ENCODE results near the gene ITCH.

Gene ITCH

GRCh38 chr20:34549291-34549928 is 186.3 kb downstream of the ITCH start:
- H3K9me3 ChIP-seq (ENCODE audit: control extremely low read depth in 1 of 5, control insufficient read depth in 4 of 5, insufficient read depth in 2 of 5, low read depth in 1 of 5, low read length in 4 of 5) = no peaks in the 10 kb centered on the region
- H3K4me1 ChIP-seq (ENCODE audit: control extremely low read depth in 1 of 4, control insufficient read depth in 4 of 4, insufficient read depth in 4 of 4, low read length in 3 of 4) = peaks cover 0 to 10% (median 3%) of the 10 kb centered on the region in 4 experiments
- no peaks in the 10 kb centered on the region for H3K36me3 ChIP-seq (ENCODE audit: control insufficient read depth in 4 of 4, insufficient read depth in 4 of 4, low read length in 3 of 4)
- H3K27ac ChIP-seq (ENCODE audit: insufficient read depth in 1 of 2, low read depth in 1 of 2, low read length in 2 of 2, poor library complexity in 1 of 2, severe bottlenecking in 2 of 2) = no peak overlapping the region
- CTCF ChIA-PET = interaction anchor here (1.1 to 1.7 kb wide), 3 partner anchors 11 to 14 kb away, joined by 5 to 7 read pairs (median 7); no protein-coding TSS in a partner anchor
- peak; percentile 67 to 88 (median 86) for DNase-seq
- POLR2A ChIA-PET = interaction anchor here (1.5 kb wide), 1 partner anchor 9 kb away, joined by 4 read pairs; the partner anchor contains the start of gene MAP1LC3A
- no peak overlapping the region for H3K4me3 ChIP-seq (ENCODE audit: control insufficient read depth in 1 of 7, extremely low read depth in 1 of 7, insufficient read depth in 4 of 7, low read depth in 2 of 7, low read length in 6 of 7)
- no peaks in the 10 kb centered on the region for H3K27me3 ChIP-seq (replicated peaks in 2 of 5; ENCODE audit: control insufficient read depth in 4 of 5, insufficient read depth in 5 of 5, low read length in 4 of 5)
- WGBS (ENCODE audit: insufficient coverage) = 50% methylated on average over 20 of the region's 20 CpGs

GRCh38 chr20:34549929-34550305 is 186.8 kb downstream of the ITCH start:
- no peaks in the 10 kb centered on the region for H3K27me3 ChIP-seq (replicated peaks in 2 of 5; ENCODE audit: control insufficient read depth in 4 of 5, insufficient read depth in 5 of 5, low read length in 4 of 5)
- 98% methylated on average over 8 of the region's 13 CpGs for WGBS (ENCODE audit: insufficient coverage)
- H3K4me1 ChIP-seq (ENCODE audit: control extremely low read depth in 1 of 4, control insufficient read depth in 4 of 4, insufficient read depth in 4 of 4, low read length in 3 of 4) = peaks cover 0 to 5% (median 1%) of the 10 kb centered on the region in 4 experiments
- DNase-seq = no peak
- no peak overlapping the region for H3K27ac ChIP-seq (ENCODE audit: insufficient read depth in 1 of 2, low read depth in 1 of 2, low read length in 2 of 2, poor library complexity in 1 of 2, severe bottlenecking in 2 of 2)
- no peaks in the 10 kb centered on the region for H3K9me3 ChIP-seq (ENCODE audit: control extremely low read depth in 1 of 5, control insufficient read depth in 4 of 5, insufficient read depth in 2 of 5, low read depth in 1 of 5, low read length in 4 of 5)
- ChIA-PET CTCF (interaction anchor here (1.6 to 1.7 kb wide), 2 partner anchors 11 to 13 kb away, joined by 7 read pairs; no protein-coding TSS in a partner anchor), POLR2A (interaction anchor here (1.5 kb wide), 1 partner anchor 9 kb away, joined by 4 read pairs; the partner anchor contains the start of gene MAP1LC3A)
- H3K4me3 ChIP-seq (ENCODE audit: control insufficient read depth in 1 of 7, extremely low read depth in 1 of 7, insufficient read depth in 4 of 7, low read depth in 2 of 7, low read length in 6 of 7) = no peak overlapping the region
- no peaks in the 10 kb centered on the region for H3K36me3 ChIP-seq (ENCODE audit: control insufficient read depth in 4 of 4, insufficient read depth in 4 of 4, low read length in 3 of 4)

- 90% methylated on average over 5 of the region's 6 CpGs for WGBS (ENCODE audit: insufficient coverage)
- peaks cover 0 to 5% (median 2%) of the 10 kb centered on the region in 4 experiments for H3K4me1 ChIP-seq (ENCODE audit: control extremely low read depth in 1 of 4, control insufficient read depth in 4 of 4, insufficient read depth in 4 of 4, low read length in 3 of 4)
- ChIA-PET CTCF (no interaction called here), POLR2A (no interaction called here)
- no peaks in the 10 kb centered on the region for H3K9me3 ChIP-seq (ENCODE audit: control extremely low read depth in 1 of 5, control insufficient read depth in 4 of 5, insufficient read depth in 2 of 5, low read depth in 1 of 5, low read length in 4 of 5)
- no peak for DNase-seq
- H3K4me3 ChIP-seq (ENCODE audit: control insufficient read depth in 1 of 7, extremely low read depth in 1 of 7, insufficient read depth in 4 of 7, low read depth in 2 of 7, low read length in 6 of 7) = no peak overlapping the region
- no peaks in the 10 kb centered on the region for H3K36me3 ChIP-seq (ENCODE audit: control insufficient read depth in 4 of 4, insufficient read depth in 4 of 4, low read length in 3 of 4)
- H3K27ac ChIP-seq (ENCODE audit: insufficient read depth in 1 of 2, low read depth in 1 of 2, low read length in 2 of 2, poor library complexity in 1 of 2, severe bottlenecking in 2 of 2) = no peak overlapping the region
- H3K27me3 ChIP-seq (replicated peaks in 2 of 5; ENCODE audit: control insufficient read depth in 4 of 5, insufficient read depth in 5 of 5, low read length in 4 of 5) = no peaks in the 10 kb centered on the region
These were observed 189.5 kb downstream of the ITCH start for GRCh38 chr20:34552569-34552968.

GRCh38 chr20:34553366-34553867 is 190.3 kb downstream of the ITCH start:
- ChIA-PET CTCF (no interaction called here), POLR2A (no interaction called here)
- DNase-seq = no peak
- H3K27me3 ChIP-seq (replicated peaks in 2 of 5; ENCODE audit: control insufficient read depth in 4 of 5, insufficient read depth in 5 of 5, low read length in 4 of 5) = no peaks in the 10 kb centered on the region
- H3K27ac ChIP-seq (ENCODE audit: insufficient read depth in 1 of 2, low read depth in 1 of 2, low read length in 2 of 2, poor library complexity in 1 of 2, severe bottlenecking in 2 of 2) = no peak overlapping the region
- H3K36me3 ChIP-seq (ENCODE audit: control insufficient read depth in 4 of 4, insufficient read depth in 4 of 4, low read length in 3 of 4) = no peaks in the 10 kb centered on the region
- no peak overlapping the region for H3K4me3 ChIP-seq (ENCODE audit: control insufficient read depth in 1 of 7, extremely low read depth in 1 of 7, insufficient read depth in 4 of 7, low read depth in 2 of 7, low read length in 6 of 7)
- H3K4me1 ChIP-seq (ENCODE audit: control extremely low read depth in 1 of 4, control insufficient read depth in 4 of 4, insufficient read depth in 4 of 4, low read length in 3 of 4) = peaks cover 3 to 13% (median 9%) of the 10 kb centered on the region in 4 experiments
- H3K9me3 ChIP-seq (ENCODE audit: control extremely low read depth in 1 of 5, control insufficient read depth in 4 of 5, insufficient read depth in 2 of 5, low read depth in 1 of 5, low read length in 4 of 5) = no peaks in the 10 kb centered on the region
- 93% methylated on average over 2 of the region's 4 CpGs for WGBS (ENCODE audit: insufficient coverage)

- peak in 2 of 3 donors; percentile 29 to 39 for DNase-seq
- ChIA-PET CTCF (interaction anchor here (0.6 to 2.0 kb wide), 3 partner anchors 12 to 244 kb away, joined by 3 to 5 read pairs (median 3); no protein-coding TSS in a partner anchor), POLR2A (interaction anchor here (0.6 to 1.5 kb wide), 7 partner anchors 9 to 267 kb away, joined by 3 to 9 read pairs (median 4); no protein-coding TSS in a partner anchor)
- no peaks in the 10 kb centered on the region for H3K27me3 ChIP-seq (replicated peaks in 2 of 5; ENCODE audit: control insufficient read depth in 4 of 5, insufficient read depth in 5 of 5, low read length in 4 of 5)
- no peaks in the 10 kb centered on the region for H3K9me3 ChIP-seq (ENCODE audit: control extremely low read depth in 1 of 5, control insufficient read depth in 4 of 5, insufficient read depth in 2 of 5, low read depth in 1 of 5, low read length in 4 of 5)
- WGBS (ENCODE audit: insufficient coverage) = 11% methylated on average over 11 of the region's 11 CpGs
- H3K27ac ChIP-seq (ENCODE audit: insufficient read depth in 1 of 2, low read depth in 1 of 2, low read length in 2 of 2, poor library complexity in 1 of 2, severe bottlenecking in 2 of 2) = peak overlapping the region; percentile 50 to 81
- peaks cover 0 to 4% (median 0%) of the 10 kb centered on the region in 4 experiments for H3K36me3 ChIP-seq (ENCODE audit: control insufficient read depth in 4 of 4, insufficient read depth in 4 of 4, low read length in 3 of 4)
- H3K4me1 ChIP-seq (ENCODE audit: control extremely low read depth in 1 of 4, control insufficient read depth in 4 of 4, insufficient read depth in 4 of 4, low read length in 3 of 4) = peaks cover 3 to 9% (median 7%) of the 10 kb centered on the region in 4 experiments
- peak overlapping the region; percentile 55 to 85 (median 74) for H3K4me3 ChIP-seq (ENCODE audit: control insufficient read depth in 1 of 7, extremely low read depth in 1 of 7, insufficient read depth in 4 of 7, low read depth in 2 of 7, low read length in 6 of 7)
These were observed 194.9 kb downstream of the ITCH start for GRCh38 chr20:34557936-34558319.

GRCh38 chr20:34558320-34559218 is 195.5 kb downstream of the ITCH start, which contains the start of gene MAP1LC3A:
TSS of gene MAP1LC3A (plus strand) at chr20:34558718. CDS start at chr20:34558869, 151 bp downstream.
- 16% methylated on average over 83 of the region's 103 CpGs for WGBS (ENCODE audit: insufficient coverage)
- Histone ChIP-seq H3K27ac (ENCODE audit: insufficient read depth in 1 of 2, low read depth in 1 of 2, low read length in 2 of 2, poor library complexity in 1 of 2, severe bottlenecking in 2 of 2) (peak within 1 kb of the TSS; percentile 50 to 81), H3K36me3 (ENCODE audit: control insufficient read depth in 4 of 4, insufficient read depth in 4 of 4, low read length in 3 of 4) (peaks cover 0 to 4% (median 0%) of the 10 kb centered on the region in 4 experiments), H3K27me3 (replicated peaks in 2 of 5; ENCODE audit: control insufficient read depth in 4 of 5, insufficient read depth in 5 of 5, low read length in 4 of 5) (no peaks in the 10 kb centered on the region), H3K9me3 (ENCODE audit: control extremely low read depth in 1 of 5, control insufficient read depth in 4 of 5, insufficient read depth in 2 of 5, low read depth in 1 of 5, low read length in 4 of 5) (no peaks in the 10 kb centered on the region), H3K4me3 (ENCODE audit: control insufficient read depth in 1 of 7, extremely low read depth in 1 of 7, insufficient read depth in 4 of 7, low read depth in 2 of 7, low read length in 6 of 7) (peak within 1 kb of the TSS; percentile 55 to 85 (median 74)), H3K4me1 (ENCODE audit: control extremely low read depth in 1 of 4, control insufficient read depth in 4 of 4, insufficient read depth in 4 of 4, low read length in 3 of 4) (peaks cover 3 to 9% (median 7%) of the 10 kb centered on the region in 4 experiments)
- CTCF ChIA-PET = interaction anchor here (0.6 to 2.0 kb wide), 7 partner anchors 9 to 244 kb away, joined by 3 to 5 read pairs (median 3); no protein-coding TSS in a partner anchor
- POLR2A ChIA-PET = interaction anchor here (0.6 to 1.6 kb wide), 8 partner anchors 9 to 268 kb away, joined by 3 to 9 read pairs (median 4); no protein-coding TSS in a partner anchor
- DNase-seq = peak; percentile 96 to 97 (median 97)

All from common myeloid progenitor, CD34-positive (primary cell).